ENCODE data around the gene NHSL2. TPM values are rescaled to one million over a fixed set of nuclear protein-coding genes. Genes with fewer than 3 reads are reported as not detected.

Gene NHSL2
- 54.9 and 57.5 TPM in 2 replicates for total RNA-seq

DNA sequence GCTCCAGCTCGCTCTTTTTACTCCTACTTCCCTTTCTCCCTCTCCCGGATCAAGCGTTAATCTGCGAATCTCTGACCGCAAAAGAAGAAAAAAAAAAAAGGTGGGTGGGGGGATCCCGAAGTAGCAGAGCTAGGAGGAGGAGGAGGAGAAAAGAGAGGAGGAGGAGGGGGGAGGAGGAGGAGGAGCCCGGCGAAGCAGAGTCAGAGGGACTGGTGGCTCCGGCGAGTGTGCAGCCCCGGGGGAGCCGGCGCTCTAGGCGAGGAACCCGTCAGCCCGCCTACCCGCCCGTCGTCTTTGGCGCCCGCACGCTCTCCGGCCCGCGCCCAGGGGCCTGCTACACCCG is at the start of gene NHSL2:
Gene NHSL2 (plus strand): TSS at position 203 of the 343 bp plus-strand sequence.

DNA sequence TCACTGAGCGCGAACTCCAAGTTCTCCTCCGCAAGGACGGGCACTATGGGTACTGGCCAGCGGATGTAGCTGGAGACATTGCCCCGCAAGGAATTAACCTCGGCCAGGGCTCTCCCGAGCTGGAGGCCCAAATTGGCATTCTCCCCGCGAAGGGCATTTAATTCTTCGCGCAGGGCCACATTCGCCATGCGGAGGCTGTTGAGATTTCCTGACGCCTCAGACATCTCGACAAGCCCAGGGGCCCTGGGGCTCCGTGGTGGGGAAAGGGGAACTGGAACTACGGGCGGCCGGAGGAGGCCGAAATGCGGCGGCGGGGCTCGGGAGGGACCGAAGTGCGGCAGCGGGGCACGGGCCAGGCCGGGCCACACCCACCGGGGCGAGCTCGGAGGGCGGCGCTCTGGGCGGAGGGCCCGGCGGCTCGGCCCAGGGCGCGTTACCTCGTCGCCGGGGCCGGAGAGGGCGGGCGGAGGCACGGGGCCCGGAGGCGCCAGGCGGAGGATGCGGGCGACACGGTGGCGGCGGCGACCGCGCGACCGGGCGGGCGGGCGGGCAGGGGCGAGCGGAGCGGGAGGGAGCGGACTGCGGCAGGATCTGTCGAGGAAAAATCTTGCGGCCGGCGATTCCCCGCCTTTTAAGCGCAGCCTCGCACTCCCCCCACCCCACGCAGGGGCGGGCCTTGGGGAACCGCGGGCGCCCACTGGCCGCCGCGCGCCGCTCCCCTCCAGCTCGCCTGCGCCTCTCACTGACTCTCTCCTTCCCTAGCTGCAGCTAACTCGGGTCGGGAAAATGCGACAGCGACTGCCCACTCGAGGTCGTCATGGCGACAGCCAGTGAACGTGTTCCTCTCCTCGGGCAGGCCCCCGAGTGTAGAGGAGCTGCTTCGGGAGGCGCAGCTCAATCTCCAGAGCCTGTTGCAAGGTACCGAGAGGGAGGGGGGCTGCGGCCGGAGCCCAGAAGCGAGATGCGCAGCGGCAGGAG is 221.0 kb downstream of the NHSL2 start, which contains the start of gene RTL5:
Gene RTL5 (minus strand): TSS at position 599 of the 978 bp plus-strand sequence.

DNA sequence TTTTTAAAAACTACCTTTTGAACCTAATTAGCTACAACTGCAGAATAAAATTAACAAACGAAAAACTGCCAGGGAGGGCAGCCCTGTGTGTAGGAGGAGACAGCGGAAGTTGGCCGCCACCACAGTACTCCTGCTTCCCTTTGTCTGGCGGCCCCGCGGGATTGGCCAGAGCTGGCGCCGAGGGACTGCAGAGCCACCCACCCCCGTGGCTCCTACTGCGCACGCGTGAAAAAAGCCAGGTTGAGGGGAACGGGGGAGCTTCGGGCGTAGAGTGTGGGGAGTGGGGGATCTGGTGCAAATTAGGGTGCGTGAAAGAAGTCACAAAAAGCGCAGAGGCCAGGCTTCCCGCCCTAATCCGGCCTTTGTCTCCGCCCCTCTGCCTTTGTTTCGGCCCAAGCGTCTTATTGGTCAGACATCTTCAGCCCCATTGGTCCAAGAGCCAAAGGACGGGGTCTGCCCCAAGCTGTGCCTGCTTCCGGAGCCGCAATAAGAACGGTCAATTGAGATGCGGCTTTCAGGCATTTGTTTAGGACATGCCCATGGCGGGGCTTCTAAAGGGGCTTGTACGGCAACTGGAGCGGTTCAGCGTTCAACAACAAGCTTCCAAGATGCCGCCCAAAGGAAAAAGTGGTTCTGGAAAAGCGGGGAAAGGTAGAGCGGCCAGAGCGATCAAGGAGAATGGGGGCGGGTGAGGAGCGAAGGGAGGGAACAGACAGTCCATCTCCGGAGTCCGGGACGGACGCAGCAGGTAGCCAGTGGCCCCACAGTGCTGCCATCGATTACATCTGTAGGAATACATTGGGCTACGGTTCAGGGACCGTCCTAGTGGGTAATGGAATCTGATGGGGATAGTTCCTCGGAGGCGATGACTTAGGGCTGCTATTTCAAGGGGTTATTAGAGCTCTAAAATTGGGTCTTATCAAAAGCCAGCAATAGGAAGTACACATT is 270.8 kb downstream of the NHSL2 start, which contains the start of gene PIN4:
Gene PIN4 (plus strand): TSS at position 580 of the 948 bp plus-strand sequence. CDS start 29 bp downstream, at position 609.

Small RNA genes within 50 kb of the gene (small RNA-seq; reads per million reads assigned to genes)
- gene RNU6-1078P = not detected

Other genes starting within 250 kb of the NHSL2 start
- gene CXorf49, start 192.6 kb upstream of the NHSL2 start, total RNA-seq = not detected in 2 replicates
- not detected in 2 replicates for gene CXorf49B, start 147.5 kb upstream of the NHSL2 start, total RNA-seq
- 0.33 and 0.38 TPM in 2 replicates for gene RTL5, start 221.1 kb downstream of the NHSL2 start, total RNA-seq

All from vein endothelial cell (primary cell).